WERI-Rb-1 (cell line): ENCODE results near the gene TXNRD3.
"Not testable (repeated sequence)": the region's sequence is repeated elsewhere in the genome, so short reads cannot be mapped to it uniquely, and the experiment has no call there.

Experiments
- DNase-seq: peaks from one replicate; pipeline ENCODE4 v3.0.0-alpha.2; 2020
- H3K27ac ChIP-seq: fragments of 250-450 bp; sonication (Bioruptor Pico); 2 replicates; pipeline ENCODE4 v1.5.1; 2020; ENCODE audit warnings: mild to moderate bottlenecking, moderate library complexity
- H3K27me3 ChIP-seq: fragments of 250-450 bp; sonication (Bioruptor Pico); 2 replicates; pipeline ENCODE4 v1.5.1; 2021; ENCODE audit warnings: mild to moderate bottlenecking, low read depth, moderate library complexity; ENCODE audit not compliant: insufficient read depth, severe bottlenecking
- H3K36me3 ChIP-seq: fragments of 250-450 bp; sonication (Bioruptor Pico); 2 replicates; pipeline ENCODE4 v1.5.1; 2020; ENCODE audit warnings: mild to moderate bottlenecking, moderate library complexity
- H3K4me3 ChIP-seq: 2 replicates; pipeline ENCODE4 v1.5.1; 2011; ENCODE audit warnings: low read depth, mild to moderate bottlenecking, control low read depth, low read length
- H3K9me3 ChIP-seq: fragments of 250-450 bp; sonication (Bioruptor Pico); 2 replicates; pipeline ENCODE4 v1.5.1; 2021; ENCODE audit warnings: mild to moderate bottlenecking, moderate library complexity; ENCODE audit not compliant: severe bottlenecking
- TF ChIP-seq, protein P1 (sequence below): IDR thresholded peaks from 2 replicates; pipeline ENCODE4 v1.5.1; 2011; ENCODE audit warnings: low read depth, mild to moderate bottlenecking, control low read depth, inconsistent platforms, low read length

The TXNRD3 gene

DNA sequence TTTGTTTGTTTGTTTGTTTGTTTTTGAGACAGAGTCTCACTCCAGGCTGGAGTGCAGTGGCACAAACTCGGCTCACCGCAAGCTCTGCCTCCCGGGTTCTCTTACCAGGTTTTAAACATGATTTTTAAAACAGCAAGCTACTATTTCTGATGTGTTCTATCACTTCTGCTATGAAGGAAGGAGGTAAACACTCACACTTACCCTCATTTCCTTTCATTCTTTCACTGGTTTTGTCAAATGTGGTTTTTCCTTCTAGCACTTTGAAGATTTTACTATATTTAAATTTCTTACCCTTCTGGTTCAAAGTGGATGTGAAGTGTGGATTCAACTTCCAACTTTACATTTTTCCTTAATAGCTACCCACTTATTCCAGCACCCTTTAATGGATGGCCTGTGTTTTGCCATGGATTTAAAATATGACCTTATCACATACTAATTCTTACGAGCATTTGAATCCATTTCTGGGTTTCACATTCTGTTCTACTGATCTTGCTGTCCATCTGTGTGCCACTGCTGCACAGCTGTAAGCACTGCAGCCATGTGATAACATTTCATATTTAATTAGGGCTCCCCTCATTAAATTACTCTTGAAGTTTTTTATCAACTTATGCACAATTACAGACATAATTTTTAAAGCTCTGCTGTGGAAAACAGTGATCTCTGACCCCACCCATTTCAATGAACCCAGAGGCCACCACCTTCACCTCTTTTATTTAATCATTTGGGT lies 42.3 kb downstream of the TXNRD3 start:
- TF ChIP-seq, protein P1, sequence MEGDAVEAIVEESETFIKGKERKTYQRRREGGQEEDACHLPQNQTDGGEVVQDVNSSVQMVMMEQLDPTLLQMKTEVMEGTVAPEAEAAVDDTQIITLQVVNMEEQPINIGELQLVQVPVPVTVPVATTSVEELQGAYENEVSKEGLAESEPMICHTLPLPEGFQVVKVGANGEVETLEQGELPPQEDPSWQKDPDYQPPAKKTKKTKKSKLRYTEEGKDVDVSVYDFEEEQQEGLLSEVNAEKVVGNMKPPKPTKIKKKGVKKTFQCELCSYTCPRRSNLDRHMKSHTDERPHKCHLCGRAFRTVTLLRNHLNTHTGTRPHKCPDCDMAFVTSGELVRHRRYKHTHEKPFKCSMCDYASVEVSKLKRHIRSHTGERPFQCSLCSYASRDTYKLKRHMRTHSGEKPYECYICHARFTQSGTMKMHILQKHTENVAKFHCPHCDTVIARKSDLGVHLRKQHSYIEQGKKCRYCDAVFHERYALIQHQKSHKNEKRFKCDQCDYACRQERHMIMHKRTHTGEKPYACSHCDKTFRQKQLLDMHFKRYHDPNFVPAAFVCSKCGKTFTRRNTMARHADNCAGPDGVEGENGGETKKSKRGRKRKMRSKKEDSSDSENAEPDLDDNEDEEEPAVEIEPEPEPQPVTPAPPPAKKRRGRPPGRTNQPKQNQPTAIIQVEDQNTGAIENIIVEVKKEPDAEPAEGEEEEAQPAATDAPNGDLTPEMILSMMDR, result no peak
- H3K36me3 ChIP-seq, result peaks cover 34% of the 10 kb centered on the region
- no peak for DNase-seq

DNA sequence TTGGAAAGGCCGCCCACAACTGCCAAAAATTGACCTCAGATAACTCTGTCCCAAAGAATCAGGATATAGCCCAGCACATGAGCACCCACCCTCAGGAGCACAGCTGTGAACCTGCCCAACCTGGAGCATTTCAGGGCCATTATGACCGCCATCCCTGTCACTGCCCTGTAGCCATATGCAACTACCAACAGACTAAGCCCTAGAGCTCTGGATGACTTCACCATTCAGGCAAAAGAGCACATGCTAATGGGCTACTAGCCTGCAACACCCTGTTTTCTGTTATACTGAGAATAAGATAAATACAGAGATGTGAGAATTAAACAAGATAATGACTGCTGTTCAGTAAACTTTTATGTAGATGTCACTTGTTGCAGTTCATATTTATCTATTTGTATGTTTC lies 45.0 kb downstream of the TXNRD3 start:
- Histone ChIP-seq H3K27ac (no peak overlapping the region), H3K9me3 (no peaks in the 10 kb centered on the region), H3K27me3 (no peaks in the 10 kb centered on the region), H3K36me3 (peaks cover 39% of the 10 kb centered on the region), H3K4me3 (no peak overlapping the region)
- TF ChIP-seq, protein P1, result no peak
- no peak for DNase-seq

More for the DNA sequence above, 42.3 kb downstream of the TXNRD3 start:
- H3K4me3 ChIP-seq, result no peak overlapping the region
- H3K27me3 ChIP-seq, result no peaks in the 10 kb centered on the region
- H3K9me3 ChIP-seq, result no peaks in the 10 kb centered on the region
- H3K27ac ChIP-seq, result no peak overlapping the region

DNA sequence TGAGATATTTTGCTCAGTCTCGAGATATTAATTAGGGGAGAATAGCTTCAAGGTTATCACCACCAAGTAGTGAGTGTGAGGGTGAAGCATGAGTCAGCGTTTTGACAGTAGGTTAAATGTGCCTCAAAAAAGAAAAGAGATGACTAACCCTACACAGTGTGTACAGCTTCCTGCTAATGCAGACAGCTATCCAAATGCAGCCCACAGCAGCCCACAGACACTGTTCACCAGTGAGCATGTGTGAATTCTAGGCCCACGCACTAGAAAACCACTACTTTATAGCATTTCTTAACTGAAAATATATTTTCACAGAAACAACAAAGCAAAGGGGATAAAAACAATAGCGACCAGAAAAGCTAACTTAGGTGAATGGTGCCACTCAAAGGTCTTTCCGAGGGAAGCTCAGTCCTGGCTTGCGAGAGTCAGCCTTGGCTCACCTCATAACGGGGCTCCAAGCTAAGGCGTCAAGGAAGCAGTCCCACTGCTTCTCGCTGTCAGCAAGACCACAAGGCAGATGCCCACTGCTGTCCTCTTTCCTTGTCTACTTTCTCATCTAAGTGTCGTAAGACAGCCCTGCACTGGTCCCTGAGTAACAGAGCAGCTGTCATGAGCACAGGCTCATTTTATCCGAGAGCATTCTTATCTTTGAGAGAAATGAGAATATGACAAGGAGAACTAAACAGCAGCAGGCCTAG lies 47.6 kb downstream of the TXNRD3 start:
- no peaks in the 10 kb centered on the region for H3K27me3 ChIP-seq
- no peak overlapping the region for H3K4me3 ChIP-seq
- no peak for DNase-seq
- no peak overlapping the region for H3K27ac ChIP-seq
- peaks cover 37% of the 10 kb centered on the region for H3K36me3 ChIP-seq
- no peaks in the 10 kb centered on the region for H3K9me3 ChIP-seq
- TF ChIP-seq, protein P1, result no peak

DNA sequence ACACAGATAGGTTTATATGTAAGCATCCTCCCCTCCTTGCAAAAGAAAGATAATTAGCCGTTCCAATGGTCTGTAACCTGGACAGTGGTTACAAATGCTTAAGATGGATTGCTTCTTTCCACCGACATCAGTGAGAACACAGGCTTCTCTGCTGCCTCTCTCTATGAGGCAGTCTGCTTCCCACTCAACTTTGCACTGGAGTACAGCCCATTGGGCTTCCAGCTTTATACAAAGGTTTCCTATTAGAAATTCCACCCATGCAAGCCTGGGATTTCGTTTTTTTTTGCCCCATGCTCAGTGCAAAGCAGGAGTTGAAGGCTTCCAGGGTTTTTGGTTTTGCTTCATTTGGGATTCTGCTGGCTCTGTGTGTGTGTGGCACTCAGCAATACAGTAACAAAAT lies 48.9 kb downstream of the TXNRD3 start:
- TF ChIP-seq, protein P1, result no peak
- no peak for DNase-seq
- H3K36me3 ChIP-seq, result peaks cover 32% of the 10 kb centered on the region
- no peaks in the 10 kb centered on the region for H3K9me3 ChIP-seq
- no peak overlapping the region for H3K27ac ChIP-seq
- H3K4me3 ChIP-seq, result no peak overlapping the region
- H3K27me3 ChIP-seq, result no peaks in the 10 kb centered on the region

DNA sequence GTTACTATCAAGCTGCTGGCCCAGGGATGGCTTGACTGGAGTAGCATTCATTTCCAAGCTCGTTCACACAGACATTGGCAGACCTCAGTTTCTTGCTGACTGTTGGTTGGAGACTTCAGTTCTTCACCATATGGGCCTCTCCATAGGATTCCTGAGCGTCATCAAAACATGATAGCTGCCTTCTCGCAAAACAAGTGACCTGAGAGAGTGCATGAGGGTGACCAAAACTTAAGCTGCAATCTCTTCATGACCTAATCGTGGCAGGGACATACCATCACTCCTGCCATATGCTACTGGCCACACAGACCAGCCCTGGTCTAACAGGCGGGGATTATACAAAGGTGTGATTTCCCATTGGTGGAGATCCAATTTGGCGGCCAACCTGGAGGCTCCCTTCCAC lies 50.2 kb downstream of the TXNRD3 start:
- Histone ChIP-seq H3K27ac (no peak overlapping the region), H3K9me3 (no peaks in the 10 kb centered on the region), H3K36me3 (peaks cover 21% of the 10 kb centered on the region), H3K4me3 (no peak overlapping the region), H3K27me3 (no peaks in the 10 kb centered on the region)
- TF ChIP-seq, protein P1, result no peak
- DNase-seq, result no peak

DNA sequence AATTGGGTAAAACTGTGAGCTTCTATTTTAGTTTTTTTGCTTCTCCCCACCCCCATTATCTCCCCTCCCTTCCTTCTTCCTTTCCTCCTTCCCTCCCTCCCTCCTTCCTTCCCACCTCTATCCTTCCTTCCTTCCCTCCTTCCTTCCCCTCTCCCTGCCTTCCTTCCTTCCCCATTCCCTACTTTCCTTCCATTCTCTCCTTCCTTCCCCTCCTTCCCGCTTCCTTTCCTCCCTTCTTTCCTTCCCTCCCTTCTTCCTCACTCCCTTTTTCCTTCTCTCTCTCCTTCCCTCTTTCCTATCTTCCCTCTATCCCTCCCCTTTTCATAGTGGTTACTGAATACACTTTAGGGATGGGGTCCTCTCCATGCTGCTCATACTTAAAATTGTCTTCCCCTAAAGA lies 55.8 kb downstream of the TXNRD3 start:
- H3K9me3 ChIP-seq, result no peaks in the 10 kb centered on the region
- H3K27me3 ChIP-seq, result no peaks in the 10 kb centered on the region
- TF ChIP-seq, protein P1, result no peak
- H3K36me3 ChIP-seq, result no peaks in the 10 kb centered on the region
- H3K4me3 ChIP-seq, result no peak overlapping the region
- no peak overlapping the region for H3K27ac ChIP-seq
- no peak for DNase-seq

DNA sequence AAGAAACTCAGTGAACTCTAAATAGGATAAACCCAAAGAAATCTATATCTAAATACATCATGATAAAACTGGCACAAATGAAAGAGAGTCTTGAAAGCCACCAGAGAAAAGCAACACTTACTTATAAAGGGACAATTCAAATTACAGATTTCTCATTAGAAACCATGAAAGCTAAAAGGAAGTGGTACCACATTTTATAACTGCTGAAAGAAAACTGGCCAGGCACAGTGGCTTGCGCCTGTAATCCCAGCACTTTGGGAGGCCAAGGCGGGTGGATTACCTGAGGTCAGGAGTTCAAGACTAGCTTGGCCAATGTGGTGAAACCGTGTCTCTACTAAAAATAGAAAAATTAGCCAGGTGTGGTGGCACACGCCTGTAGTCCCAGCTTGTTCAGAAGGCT lies 59.4 kb downstream of the TXNRD3 start:
- H3K4me3 ChIP-seq, H3K27me3 ChIP-seq, H3K27ac ChIP-seq, H3K9me3 ChIP-seq, H3K36me3 ChIP-seq, DNase-seq: not testable (repeated sequence)

DNA sequence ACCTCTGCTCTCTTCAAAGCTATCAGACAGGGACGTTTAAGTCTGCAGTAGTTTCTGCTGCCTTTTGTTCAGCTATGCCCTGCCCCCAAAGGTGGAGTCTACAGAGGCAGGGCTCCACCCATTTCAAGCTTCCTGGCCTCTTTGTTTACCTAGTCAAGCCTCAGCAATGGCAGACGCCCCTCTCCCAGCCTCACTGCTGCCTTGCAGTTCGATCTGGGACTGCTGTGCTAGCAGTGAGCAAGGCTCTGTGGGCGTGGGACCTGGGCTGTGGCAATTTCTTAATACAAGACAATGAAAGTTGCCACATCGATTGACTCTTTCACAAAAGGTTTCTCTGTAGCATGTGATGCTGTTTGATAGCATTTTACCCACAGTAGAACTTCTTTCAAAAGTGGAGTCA lies 63.4 kb downstream of the TXNRD3 start:
- DNase-seq, result not testable (repeated sequence)

More for the DNA sequence above, 63.4 kb downstream of the TXNRD3 start:
- H3K27ac ChIP-seq, H3K36me3 ChIP-seq, H3K27me3 ChIP-seq, H3K4me3 ChIP-seq, H3K9me3 ChIP-seq: not testable (repeated sequence)
